Measurements from ENCODE around the gene SLC44A2.

Gene SLC44A2

DNA sequence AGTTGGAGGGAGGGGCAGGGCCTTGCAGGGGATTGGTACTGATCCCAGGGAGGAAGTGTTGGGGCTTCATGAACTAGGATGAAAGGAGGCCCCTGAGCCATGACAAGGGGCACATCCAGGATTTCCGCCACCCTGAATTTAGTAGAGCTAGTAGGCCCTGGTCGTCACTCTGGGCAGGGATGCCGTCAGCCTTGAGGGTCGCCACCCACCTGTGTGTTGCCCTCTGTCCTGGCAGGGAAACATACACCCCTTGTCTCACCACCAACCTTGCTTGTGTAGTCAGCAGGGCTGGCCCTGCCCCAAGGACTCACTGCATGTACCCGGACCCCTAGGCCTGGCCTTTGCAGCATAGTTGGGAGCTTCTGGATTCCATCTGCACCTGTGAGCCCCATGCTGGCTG is 66.5 kb downstream of the SLC44A2 start:
- H3K9me3 ChIP-seq (ENCODE audit: low read depth, low read length), result no peaks in the 10 kb centered on the region
- no peak overlapping the region for H3K9ac ChIP-seq (ENCODE audit: insufficient read length)
- peak; percentile 46; the same call in 1 of the 2 replicates for TF ChIP-seq POLR2AphosphoS5 (IDR thresholded peaks at IDR 0.05; ENCODE audit: borderline replicate concordance, low read depth, low read length)
- no peak for TF ChIP-seq EZH2 (IDR thresholded peaks at IDR 0.05)
- no peak for DNase-seq (ENCODE audit: low read depth, low spot score)
- no peak overlapping the region for H3K4me3 ChIP-seq
- H3K27ac ChIP-seq, result no peak overlapping the region
- H3K36me3 ChIP-seq (ENCODE audit: insufficient read depth, low read length), result peaks cover 49% of the 10 kb centered on the region

DNA sequence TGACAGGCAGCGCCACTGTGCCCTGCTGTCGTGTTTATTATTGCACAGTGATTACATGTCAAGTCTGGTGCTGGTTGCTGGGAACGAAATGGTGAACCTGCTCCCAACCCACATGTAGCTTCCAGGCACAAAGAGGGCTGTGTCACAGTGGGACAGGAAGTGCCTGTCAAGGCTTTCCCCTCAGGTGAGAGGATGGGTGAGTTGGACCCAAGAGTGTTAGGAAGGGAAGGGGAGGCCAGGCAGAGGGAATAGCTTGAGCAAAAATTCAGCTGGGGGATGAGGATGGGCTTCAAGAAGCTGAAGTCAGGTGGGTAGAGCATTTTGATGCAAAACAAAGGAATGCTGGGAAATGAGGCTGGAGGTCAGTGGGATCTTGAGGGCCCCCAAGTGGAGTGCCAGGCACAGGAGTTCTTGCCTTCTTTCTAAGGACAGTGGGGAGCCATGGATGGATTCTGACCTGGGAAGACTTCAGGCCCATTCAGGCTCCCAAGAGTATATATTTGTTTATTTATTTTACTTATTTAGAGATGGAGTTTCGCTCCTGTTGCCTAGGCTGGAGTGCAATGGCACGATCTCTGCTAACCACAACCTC is 67.4 kb downstream of the SLC44A2 start:
- no peak overlapping the region for H3K27ac ChIP-seq
- no peak overlapping the region for H3K4me3 ChIP-seq
- H3K9ac ChIP-seq (ENCODE audit: insufficient read length), result no peak overlapping the region
- DNase-seq (ENCODE audit: low read depth, low spot score), result no peak
- H3K36me3 ChIP-seq (ENCODE audit: insufficient read depth, low read length), result peaks cover 40% of the 10 kb centered on the region
- no peak for TF ChIP-seq FOXP2 (optimal IDR thresholded peaks at IDR 0.05; ENCODE audit: control extremely low read depth, extremely low read length, insufficient read depth)
- TF ChIP-seq POLR2AphosphoS5 (IDR thresholded peaks at IDR 0.05; ENCODE audit: borderline replicate concordance, low read depth, low read length), result peak; percentile 45; the same call in 1 of the 2 replicates
- H3K9me3 ChIP-seq (ENCODE audit: low read depth, low read length), result no peaks in the 10 kb centered on the region

Data from SK-N-MC (cell line).